ENCODE data around the gene OR52I2. TPM values are rescaled to one million over a fixed set of nuclear protein-coding genes. Genes with fewer than 3 reads are reported as not detected.
A peak's percentile ranks its signal among the peaks of the same experiment; 100 is the strongest.

Gene OR52I2
- polyA plus RNA-seq, 3 donors = 0.04 TPM; not detected in 2

GRCh38 chr11:4636962-4637661 lies 55.6 kb downstream of the OR52I2 start, which contains the start of gene OR51D1:
Gene OR51D1, plus strand, starts transcription at chr11:4637477. Its CDS starts 2,314 bp downstream, at chr11:4639791.
- Histone ChIP-seq H3K27ac (ENCODE audit: low read depth in 1 of 2, low read length in 2 of 2) (no peak within 1 kb of the TSS), H3K4me3 (replicated peaks in 1 of 3; ENCODE audit: low read depth in 2 of 3, low read length in 3 of 3) (no peak within 1 kb of the TSS), H3K4me1 (ENCODE audit: control insufficient read depth in 1 of 2, insufficient read depth in 2 of 2, low read length in 2 of 2) (no peaks in the 10 kb centered on the region), H3K36me3 (replicated peaks in 1 of 2; ENCODE audit: control insufficient read depth in 1 of 2, insufficient read depth in 2 of 2, low read length in 2 of 2) (no peaks in the 10 kb centered on the region), H4K20me1 (ENCODE audit: insufficient read depth, low read length) (no peaks in the 10 kb centered on the region), H3K4me2 (replicated peaks; ENCODE audit: extremely low read depth, low read length, poor library complexity, severe bottlenecking) (no peak within 1 kb of the TSS), H3K9me3 (replicated peaks in 1 of 2; ENCODE audit: control insufficient read depth in 1 of 2, insufficient read depth in 1 of 2, low read length in 2 of 2) (no peaks in the 10 kb centered on the region), H3K79me2 (ENCODE audit: insufficient read depth, low read length) (no peaks in the 10 kb centered on the region), H2AFZ (ENCODE audit: insufficient read depth, low read depth, low read length, poor library complexity, severe bottlenecking) (peak within 1 kb of the TSS; percentile 61), H3K9ac (ENCODE audit: insufficient read depth, low read length, poor library complexity, severe bottlenecking) (no peak within 1 kb of the TSS), H3K27me3 (ENCODE audit: control insufficient read depth in 2 of 2, insufficient read depth in 2 of 2, low read length in 2 of 2) (peaks cover 0 to 2% of the 10 kb centered on the region in 2 donors)
- Mint-ChIP-seq H3K4me1 (no peaks in the 10 kb centered on the region), H3K27me3 (ENCODE audit: low read depth in 3 of 3) (peaks cover 0 to 3% (median 0%) of the 10 kb centered on the region in 3 donors), H3K4me3 (no peak within 1 kb of the TSS), H3K36me3 (no peaks in the 10 kb centered on the region), H3K9me3 (no peaks in the 10 kb centered on the region), H3K27ac (no peak within 1 kb of the TSS)
- 54% methylated on average over 5 of the region's 21 CpGs for WGBS (ENCODE audit: insufficient coverage)
- TF ChIP-seq CTCF (IDR thresholded peaks at IDR 0.05) = peak; percentile 85
- DNase-seq = peak; percentile 30 to 52 (median 39)
- intact Hi-C loops (cut with micrococcal nuclease) = loop anchor here in 1 of 2 donors (10.0 kb wide), 1 partner anchor 452 kb away; no protein-coding TSS in a partner anchor

DNA sequence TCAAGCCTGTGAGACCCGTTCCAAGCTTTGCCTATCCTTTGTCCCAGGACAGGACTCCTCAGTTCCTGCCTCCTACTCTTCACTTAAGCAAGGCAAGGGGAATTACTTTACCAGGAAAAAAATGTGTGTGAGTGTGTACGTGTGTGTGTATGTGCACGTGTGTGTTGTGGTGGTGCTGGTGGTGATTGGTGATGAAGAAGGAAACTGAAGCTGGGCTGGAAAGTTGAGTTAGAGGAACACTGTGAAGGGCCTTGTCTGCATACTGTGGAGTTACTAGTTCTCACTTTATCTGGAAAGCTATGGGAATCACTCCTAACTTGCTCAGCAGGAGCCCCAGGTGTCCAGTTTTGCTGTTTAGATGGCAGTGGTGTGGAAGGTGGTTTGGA lies 56.1 kb downstream of the OR52I2 start:
- no peak overlapping the region for H3K4me3 Mint-ChIP-seq
- H3K27me3 ChIP-seq (ENCODE audit: control insufficient read depth in 2 of 2, insufficient read depth in 2 of 2, low read length in 2 of 2) = peaks cover 0 to 2% of the 10 kb centered on the region in 2 donors
- no peaks in the 10 kb centered on the region for H3K79me2 ChIP-seq (ENCODE audit: insufficient read depth, low read length)
- no peak overlapping the region for H3K9ac ChIP-seq (ENCODE audit: insufficient read depth, low read length, poor library complexity, severe bottlenecking)
- intact Hi-C loops (cut with micrococcal nuclease) = loop anchor here in 1 of 2 donors (10.0 kb wide), 1 partner anchor 453 kb away; no protein-coding TSS in a partner anchor
- H3K9me3 Mint-ChIP-seq = no peaks in the 10 kb centered on the region
- peaks cover 0 to 3% (median 0%) of the 10 kb centered on the region in 3 donors for H3K27me3 Mint-ChIP-seq (ENCODE audit: low read depth in 3 of 3)
- WGBS (ENCODE audit: insufficient coverage) = no CpG with 5 or more reads among the region's 3 CpGs
- DNase-seq = no peak
- no peaks in the 10 kb centered on the region for H4K20me1 ChIP-seq (ENCODE audit: insufficient read depth, low read length)
- H3K36me3 ChIP-seq (replicated peaks in 1 of 2; ENCODE audit: control insufficient read depth in 1 of 2, insufficient read depth in 2 of 2, low read length in 2 of 2) = no peaks in the 10 kb centered on the region
- H3K4me3 ChIP-seq (replicated peaks in 1 of 3; ENCODE audit: low read depth in 2 of 3, low read length in 3 of 3) = no peak overlapping the region
- no peak overlapping the region for H2AFZ ChIP-seq (ENCODE audit: insufficient read depth, low read depth, low read length, poor library complexity, severe bottlenecking)
- H3K27ac ChIP-seq (ENCODE audit: low read depth in 1 of 2, low read length in 2 of 2) = no peak overlapping the region
- H3K27ac Mint-ChIP-seq = no peak overlapping the region
- H3K4me1 ChIP-seq (ENCODE audit: control insufficient read depth in 1 of 2, insufficient read depth in 2 of 2, low read length in 2 of 2) = no peaks in the 10 kb centered on the region
- H3K4me1 Mint-ChIP-seq = no peaks in the 10 kb centered on the region
- TF ChIP-seq CTCF (IDR thresholded peaks at IDR 0.05) = no peak
- H3K4me2 ChIP-seq (replicated peaks; ENCODE audit: extremely low read depth, low read length, poor library complexity, severe bottlenecking) = no peak overlapping the region
- no peaks in the 10 kb centered on the region for H3K9me3 ChIP-seq (replicated peaks in 1 of 2; ENCODE audit: control insufficient read depth in 1 of 2, insufficient read depth in 1 of 2, low read length in 2 of 2)
- no peaks in the 10 kb centered on the region for H3K36me3 Mint-ChIP-seq

All from CD14-positive monocyte (primary cell).